Rectal smooth muscle tissue (tissue), 1 donor: ENCODE results near the gene SDK1.
"Not testable (repeated sequence)": the region's sequence is repeated elsewhere in the genome, so short reads cannot be mapped to it uniquely, and the experiment has no call there.

Experiments used
- H3K27ac ChIP-seq: one replicate; pipeline ENCODE4 v1.7.0; 2013; ENCODE audit warnings: low read depth, low read length, inconsistent platforms
- H3K27me3 ChIP-seq: one replicate; pipeline ENCODE4 v1.7.0; 2013; ENCODE audit warnings: low read length; ENCODE audit not compliant: control insufficient read depth, insufficient read depth
- H3K36me3 ChIP-seq: one replicate; pipeline ENCODE4 v1.7.0; 2013; ENCODE audit warnings: low read length; ENCODE audit not compliant: control insufficient read depth, insufficient read depth
- H3K4me1 ChIP-seq: one replicate; pipeline ENCODE4 v1.7.0; 2013; ENCODE audit warnings: low read length; ENCODE audit not compliant: control insufficient read depth, insufficient read depth
- H3K4me3 ChIP-seq: one replicate; pipeline ENCODE4 v1.7.0; 2013; ENCODE audit warnings: low read length
- H3K9ac ChIP-seq: one replicate; pipeline ENCODE4 v1.7.0; 2013; ENCODE audit warnings: low read length

The SDK1 gene

GRCh38 chr7:4209126-4209525 lies 908.1 kb downstream of the SDK1 start:
- Histone ChIP-seq H3K36me3 (no peaks in the 10 kb centered on the region), H3K27me3 (no peaks in the 10 kb centered on the region), H3K4me3 (no peak overlapping the region), H3K4me1 (no peaks in the 10 kb centered on the region), H3K27ac (no peak overlapping the region), H3K9ac (no peak overlapping the region)

GRCh38 chr7:4209966-4210365 lies 908.9 kb downstream of the SDK1 start:
- H3K4me3 ChIP-seq = no peak overlapping the region
- no peaks in the 10 kb centered on the region for H3K36me3 ChIP-seq
- H3K9ac ChIP-seq = no peak overlapping the region
- H3K27ac ChIP-seq = no peak overlapping the region
- H3K27me3 ChIP-seq = no peaks in the 10 kb centered on the region
- no peaks in the 10 kb centered on the region for H3K4me1 ChIP-seq

- Histone ChIP-seq H3K4me3 (no peak overlapping the region), H3K36me3 (no peaks in the 10 kb centered on the region), H3K27ac (no peak overlapping the region), H3K4me1 (no peaks in the 10 kb centered on the region), H3K27me3 (no peaks in the 10 kb centered on the region), H3K9ac (no peak overlapping the region)
These were observed 909.8 kb downstream of the SDK1 start for GRCh38 chr7:4210821-4211220.

GRCh38 chr7:4211261-4211660 lies 910.2 kb downstream of the SDK1 start:
- no peak overlapping the region for H3K27ac ChIP-seq
- H3K4me3 ChIP-seq = no peak overlapping the region
- no peaks in the 10 kb centered on the region for H3K36me3 ChIP-seq
- no peaks in the 10 kb centered on the region for H3K27me3 ChIP-seq
- H3K4me1 ChIP-seq = no peaks in the 10 kb centered on the region
- no peak overlapping the region for H3K9ac ChIP-seq

GRCh38 chr7:4212376-4212775 lies 911.3 kb downstream of the SDK1 start:
- Histone ChIP-seq H3K9ac (no peak overlapping the region), H3K27me3 (no peaks in the 10 kb centered on the region), H3K36me3 (no peaks in the 10 kb centered on the region), H3K27ac (no peak overlapping the region), H3K4me3 (no peak overlapping the region), H3K4me1 (no peaks in the 10 kb centered on the region)

- Histone ChIP-seq H3K27ac (no peak overlapping the region), H3K9ac (no peak overlapping the region), H3K27me3 (no peaks in the 10 kb centered on the region), H3K4me1 (no peaks in the 10 kb centered on the region), H3K4me3 (no peak overlapping the region), H3K36me3 (no peaks in the 10 kb centered on the region)
These were observed 913.5 kb downstream of the SDK1 start for GRCh38 chr7:4214291-4215155.

- Histone ChIP-seq H3K27me3 (no peaks in the 10 kb centered on the region), H3K9ac (no peak overlapping the region), H3K36me3 (no peaks in the 10 kb centered on the region), H3K4me3 (no peak overlapping the region), H3K4me1 (no peaks in the 10 kb centered on the region), H3K27ac (no peak overlapping the region)
These were observed 914.2 kb downstream of the SDK1 start for GRCh38 chr7:4215176-4215720.

GRCh38 chr7:4216016-4216415 lies 915.0 kb downstream of the SDK1 start:
- Histone ChIP-seq H3K4me3 (no peak overlapping the region), H3K27ac (no peak overlapping the region), H3K27me3 (no peaks in the 10 kb centered on the region), H3K4me1 (no peaks in the 10 kb centered on the region), H3K9ac (no peak overlapping the region), H3K36me3 (no peaks in the 10 kb centered on the region)

- not testable (repeated sequence) for H3K27ac ChIP-seq, H3K4me1 ChIP-seq, H3K27me3 ChIP-seq, H3K4me3 ChIP-seq, H3K9ac ChIP-seq, H3K36me3 ChIP-seq
These were observed 916.1 kb downstream of the SDK1 start for GRCh38 chr7:4217126-4217660.

GRCh38 chr7:4218481-4218880 lies 917.4 kb downstream of the SDK1 start:
- no peak overlapping the region for H3K4me3 ChIP-seq
- H3K4me1 ChIP-seq = no peaks in the 10 kb centered on the region
- no peak overlapping the region for H3K9ac ChIP-seq
- H3K27ac ChIP-seq = no peak overlapping the region
- H3K36me3 ChIP-seq = no peaks in the 10 kb centered on the region
- H3K27me3 ChIP-seq = no peaks in the 10 kb centered on the region

- no peaks in the 10 kb centered on the region for H3K36me3 ChIP-seq
- H3K9ac ChIP-seq = no peak overlapping the region
- no peaks in the 10 kb centered on the region for H3K27me3 ChIP-seq
- H3K27ac ChIP-seq = no peak overlapping the region
- H3K4me3 ChIP-seq = no peak overlapping the region
- H3K4me1 ChIP-seq = no peaks in the 10 kb centered on the region
These were observed 919.0 kb downstream of the SDK1 start for GRCh38 chr7:4220011-4220410.

- H3K27ac ChIP-seq = no peak overlapping the region
- H3K36me3 ChIP-seq = no peaks in the 10 kb centered on the region
- H3K4me3 ChIP-seq = no peak overlapping the region
- no peak overlapping the region for H3K9ac ChIP-seq
- no peaks in the 10 kb centered on the region for H3K4me1 ChIP-seq
- H3K27me3 ChIP-seq = no peaks in the 10 kb centered on the region
These were observed 920.0 kb downstream of the SDK1 start for GRCh38 chr7:4221043-4221442.

GRCh38 chr7:4222676-4223075 lies 921.6 kb downstream of the SDK1 start:
- no peak overlapping the region for H3K4me3 ChIP-seq
- no peak overlapping the region for H3K27ac ChIP-seq
- no peaks in the 10 kb centered on the region for H3K27me3 ChIP-seq
- no peak overlapping the region for H3K9ac ChIP-seq
- no peaks in the 10 kb centered on the region for H3K4me1 ChIP-seq
- H3K36me3 ChIP-seq = no peaks in the 10 kb centered on the region
